Activated naive CD8-positive, alpha-beta T cell (primary cell): Measurements from ENCODE around the gene UGT3A2.
"Not testable (repeated sequence)": the region's sequence is repeated elsewhere in the genome, so short reads cannot be mapped to it uniquely, and the experiment has no call there.

Experiments
- H3K27ac Mint-ChIP-seq: one replicate; pipeline ENCODE4 v1.8.0; 2021; ENCODE audit warnings: mixed read lengths
- H3K27me3 Mint-ChIP-seq: one replicate; pipeline ENCODE4 v1.8.0; 2021; ENCODE audit warnings: mixed read lengths
- H3K36me3 Mint-ChIP-seq: one replicate; pipeline ENCODE4 v1.8.0; 2021; ENCODE audit warnings: mixed read lengths
- H3K4me1 Mint-ChIP-seq: one replicate; pipeline ENCODE4 v1.8.0; 2021; ENCODE audit warnings: low read depth, mixed read lengths
- H3K4me3 Mint-ChIP-seq: one replicate; pipeline ENCODE4 v1.8.0; 2021; ENCODE audit warnings: mild to moderate bottlenecking, mixed read lengths
- H3K9me3 Mint-ChIP-seq: one replicate; pipeline ENCODE4 v1.8.0; 2021; ENCODE audit warnings: low read depth, mixed read lengths

Gene UGT3A2

GRCh38 chr5:36033486-36033885 is 33.2 kb downstream of the UGT3A2 start:
- Mint-ChIP-seq H3K4me3 (no peak overlapping the region), H3K4me1 (no peaks in the 10 kb centered on the region), H3K27ac (no peak overlapping the region), H3K9me3 (no peaks in the 10 kb centered on the region), H3K36me3 (no peaks in the 10 kb centered on the region), H3K27me3 (peaks cover 3% of the 10 kb centered on the region)

- peaks cover 2% of the 10 kb centered on the region for H3K27me3 Mint-ChIP-seq
- no peak overlapping the region for H3K27ac Mint-ChIP-seq
- H3K4me3 Mint-ChIP-seq: no peak overlapping the region
- H3K9me3 Mint-ChIP-seq: no peaks in the 10 kb centered on the region
- H3K4me1 Mint-ChIP-seq: no peaks in the 10 kb centered on the region
- peaks cover 1% of the 10 kb centered on the region for H3K36me3 Mint-ChIP-seq
Observed at GRCh38 chr5:36033047-36033446, 33.6 kb downstream of the UGT3A2 start.

GRCh38 chr5:36031223-36031622 is 35.5 kb downstream of the UGT3A2 start:
- Mint-ChIP-seq H3K9me3 (no peaks in the 10 kb centered on the region), H3K4me1 (no peaks in the 10 kb centered on the region), H3K4me3 (no peak overlapping the region), H3K27ac (no peak overlapping the region), H3K27me3 (peaks cover 4% of the 10 kb centered on the region), H3K36me3 (peaks cover 2% of the 10 kb centered on the region)

GRCh38 chr5:36029914-36030313 is 36.8 kb downstream of the UGT3A2 start:
- Mint-ChIP-seq H3K36me3 (peaks cover 4% of the 10 kb centered on the region), H3K27me3 (peaks cover 3% of the 10 kb centered on the region), H3K27ac (no peak overlapping the region), H3K9me3 (peaks cover 5% of the 10 kb centered on the region), H3K4me3 (no peak overlapping the region), H3K4me1 (no peaks in the 10 kb centered on the region)

- Mint-ChIP-seq H3K9me3 (peaks cover 5% of the 10 kb centered on the region), H3K4me1 (no peaks in the 10 kb centered on the region), H3K36me3 (peaks cover 4% of the 10 kb centered on the region), H3K27me3 (peaks cover 5% of the 10 kb centered on the region), H3K4me3 (no peak overlapping the region), H3K27ac (no peak overlapping the region)
Observed at GRCh38 chr5:36028816-36029465, 37.7 kb downstream of the UGT3A2 start.

- Mint-ChIP-seq H3K4me1 (no peaks in the 10 kb centered on the region), H3K4me3 (no peak overlapping the region), H3K27me3 (peaks cover 5% of the 10 kb centered on the region), H3K36me3 (peaks cover 4% of the 10 kb centered on the region), H3K9me3 (peaks cover 5% of the 10 kb centered on the region), H3K27ac (no peak overlapping the region)
Observed at GRCh38 chr5:36027711-36028110, 39.0 kb downstream of the UGT3A2 start.

- Mint-ChIP-seq H3K4me1 (no peaks in the 10 kb centered on the region), H3K9me3 (peaks cover 5% of the 10 kb centered on the region), H3K4me3 (no peak overlapping the region), H3K36me3 (peaks cover 4% of the 10 kb centered on the region), H3K27ac (no peak overlapping the region), H3K27me3 (peaks cover 5% of the 10 kb centered on the region)
Observed at GRCh38 chr5:36026706-36027465, 39.8 kb downstream of the UGT3A2 start.

GRCh38 chr5:36022246-36022645 is 44.4 kb downstream of the UGT3A2 start:
- not testable (repeated sequence) for H3K9me3 Mint-ChIP-seq, H3K27ac Mint-ChIP-seq, H3K36me3 Mint-ChIP-seq, H3K4me1 Mint-ChIP-seq, H3K27me3 Mint-ChIP-seq, H3K4me3 Mint-ChIP-seq

- H3K27ac Mint-ChIP-seq, H3K4me1 Mint-ChIP-seq, H3K27me3 Mint-ChIP-seq, H3K4me3 Mint-ChIP-seq, H3K36me3 Mint-ChIP-seq: not testable (repeated sequence)
- H3K9me3 Mint-ChIP-seq: peaks cover 11% of the 10 kb centered on the region
Observed at GRCh38 chr5:36019584-36019983, 47.1 kb downstream of the UGT3A2 start.

GRCh38 chr5:36017622-36018021 is 49.1 kb downstream of the UGT3A2 start:
- Mint-ChIP-seq H3K27ac (no peak overlapping the region), H3K4me3 (no peak overlapping the region), H3K36me3 (peaks cover 9% of the 10 kb centered on the region), H3K4me1 (no peaks in the 10 kb centered on the region), H3K9me3 (peaks cover 18% of the 10 kb centered on the region), H3K27me3 (peaks cover 2% of the 10 kb centered on the region)

GRCh38 chr5:36017004-36017403 is 49.7 kb downstream of the UGT3A2 start:
- Mint-ChIP-seq H3K27ac (no peak overlapping the region), H3K4me3 (no peak overlapping the region), H3K9me3 (peaks cover 21% of the 10 kb centered on the region), H3K27me3 (peaks cover 2% of the 10 kb centered on the region), H3K36me3 (peaks cover 9% of the 10 kb centered on the region), H3K4me1 (no peaks in the 10 kb centered on the region)

- H3K27ac Mint-ChIP-seq: no peak overlapping the region
- peaks cover 11% of the 10 kb centered on the region for H3K36me3 Mint-ChIP-seq
- peaks cover 29% of the 10 kb centered on the region for H3K9me3 Mint-ChIP-seq
- no peaks in the 10 kb centered on the region for H3K4me1 Mint-ChIP-seq
- no peak overlapping the region for H3K4me3 Mint-ChIP-seq
- H3K27me3 Mint-ChIP-seq: no peaks in the 10 kb centered on the region
Observed at GRCh38 chr5:36013182-36013581, 53.5 kb downstream of the UGT3A2 start.

GRCh38 chr5:36009698-36010097 is 57.0 kb downstream of the UGT3A2 start:
- Mint-ChIP-seq H3K27ac (no peak overlapping the region), H3K4me3 (no peak overlapping the region), H3K27me3 (no peaks in the 10 kb centered on the region), H3K9me3 (peaks cover 18% of the 10 kb centered on the region), H3K36me3 (peaks cover 2% of the 10 kb centered on the region), H3K4me1 (no peaks in the 10 kb centered on the region)

- H3K36me3 Mint-ChIP-seq: peaks cover 2% of the 10 kb centered on the region
- no peaks in the 10 kb centered on the region for H3K4me1 Mint-ChIP-seq
- H3K9me3 Mint-ChIP-seq: peaks cover 9% of the 10 kb centered on the region
- H3K27ac Mint-ChIP-seq: no peak overlapping the region
- H3K4me3 Mint-ChIP-seq: no peak overlapping the region
- no peaks in the 10 kb centered on the region for H3K27me3 Mint-ChIP-seq
Observed at GRCh38 chr5:36007366-36007765, 59.3 kb downstream of the UGT3A2 start.

GRCh38 chr5:36006163-36006562 is 60.5 kb downstream of the UGT3A2 start:
- Mint-ChIP-seq H3K9me3 (peaks cover 4% of the 10 kb centered on the region), H3K27ac (no peak overlapping the region), H3K36me3 (peaks cover 2% of the 10 kb centered on the region), H3K4me3 (no peak overlapping the region), H3K4me1 (no peaks in the 10 kb centered on the region), H3K27me3 (no peaks in the 10 kb centered on the region)

GRCh38 chr5:36001032-36001431 is 65.7 kb downstream of the UGT3A2 start:
- H3K4me3 Mint-ChIP-seq: no peak overlapping the region

More at GRCh38 chr5:36001032-36001431, 65.7 kb downstream of the UGT3A2 start:
- Mint-ChIP-seq H3K9me3 (no peaks in the 10 kb centered on the region), H3K27ac (no peak overlapping the region), H3K27me3 (peaks cover 1% of the 10 kb centered on the region), H3K36me3 (no peaks in the 10 kb centered on the region), H3K4me1 (no peaks in the 10 kb centered on the region)
